A673 (cell line): ENCODE data around the gene CGB3. TPM values are rescaled to one million over a fixed set of nuclear protein-coding genes. Genes with fewer than 3 reads are reported as not detected.

Experiments used
- BruUV-seq: library from RNA; stranded (reverse); fragments of 400-500 nt; replicated peaks from 2 replicates; lab custom pipeline; 2021; lab: Mats Ljungman, UMichigan
- CTCF ChIA-PET: fragments of 300-600 bp; sonication (Branson Sonifier 250); formaldehyde crosslinking; loops from one replicate; lab custom pipeline; 2022; ENCODE audit warnings: antibody characterized with exemption; lab: Charles Lee
- POLR2A ChIA-PET: fragments of 300-600 bp; sonication (Branson Sonifier 250); formaldehyde crosslinking; loops from one replicate; lab custom pipeline; 2022; ENCODE audit warnings: antibody characterized with exemption; ENCODE audit not compliant: low non-redundant PET; lab: Charles Lee
- DNase-seq: peaks from one replicate; pipeline ENCODE4 v3.0.0-alpha.2; 2015; ENCODE audit warnings: low spot score
- H3K27ac ChIP-seq: fragments of 200-600 bp; sonication (generic); 2 replicates; pipeline ENCODE4 v1.5.1; 2016; ENCODE audit warnings: mixed run types, low read depth, mild to moderate bottlenecking, mixed read lengths, antibody characterized with exemption, low read length; ENCODE audit not compliant: poor library complexity, severe bottlenecking
- H3K27me3 ChIP-seq: fragments of 200-600 bp; sonication (generic); replicated peaks from 2 replicates; pipeline ENCODE4 v1.6.1; 2017; ENCODE audit warnings: mixed run types, low read depth, mild to moderate bottlenecking, mixed read lengths, antibody characterized with exemption, low read length; ENCODE audit not compliant: insufficient read depth, poor library complexity
- H3K36me3 ChIP-seq: fragments of 200-600 bp; sonication (generic); 2 replicates; pipeline ENCODE4 v1.6.1; 2016; ENCODE audit warnings: mixed run types, mild to moderate bottlenecking, mixed read lengths, antibody characterized with exemption, low read length; ENCODE audit not compliant: insufficient read depth, poor library complexity, severe bottlenecking
- H3K4me1 ChIP-seq: fragments of 200-600 bp; sonication (generic); 2 replicates; pipeline ENCODE4 v1.6.1; 2017; ENCODE audit warnings: mixed run types, mild to moderate bottlenecking, mixed read lengths, antibody characterized with exemption, low read length; ENCODE audit not compliant: insufficient read depth, poor library complexity, severe bottlenecking
- H3K4me3 ChIP-seq: fragments of 200-600 bp; sonication (generic); 2 replicates; pipeline ENCODE4 v1.5.1; 2016; ENCODE audit warnings: low read depth, mixed run types, mild to moderate bottlenecking, mixed read lengths, low read length; ENCODE audit not compliant: poor library complexity, severe bottlenecking
- H3K9me3 ChIP-seq: fragments of 200-600 bp; sonication (generic); 2 replicates; pipeline ENCODE4 v1.6.1; 2016; ENCODE audit warnings: mixed run types, low read depth, mild to moderate bottlenecking, mixed read lengths, antibody characterized with exemption, low read length; ENCODE audit not compliant: poor library complexity, severe bottlenecking
- EZH2 ChIP-seq: fragments of 200-600 bp; sonication (generic); IDR thresholded peaks from 2 replicates; pipeline ENCODE4 v1.6.1; 2017; ENCODE audit warnings: borderline replicate concordance, low read depth, mild to moderate bottlenecking, mixed read lengths, antibody characterized with exemption, low read length; ENCODE audit not compliant: poor library complexity, severe bottlenecking
- intact Hi-C: fragments of 100-400 bp; cut with micrococcal nuclease; formaldehyde crosslinking; loops from one replicate; pipeline ENCODE4 v1.10.0; 2022; ENCODE audit not compliant: unreplicated experiment
- total RNA-seq: library from RNA; stranded (reverse); gene quantifications from 2 replicates; pipeline ENCODE4 v1.2.3, GENCODE V29; 2021
- TF ChIP-seq, protein P1 (sequence below): fragments of 300-800, 200-600 bp; sonication (generic); conservative IDR thresholded peaks from 2 replicates; pipeline ENCODE4 v1.5.1; 2017; ENCODE audit warnings: low read depth, mild to moderate bottlenecking, antibody characterized with exemption, low read length, moderate library complexity, mixed read lengths

Gene CGB3
- total RNA-seq, 1 experiment from 2014 or later = not detected

DNA sequence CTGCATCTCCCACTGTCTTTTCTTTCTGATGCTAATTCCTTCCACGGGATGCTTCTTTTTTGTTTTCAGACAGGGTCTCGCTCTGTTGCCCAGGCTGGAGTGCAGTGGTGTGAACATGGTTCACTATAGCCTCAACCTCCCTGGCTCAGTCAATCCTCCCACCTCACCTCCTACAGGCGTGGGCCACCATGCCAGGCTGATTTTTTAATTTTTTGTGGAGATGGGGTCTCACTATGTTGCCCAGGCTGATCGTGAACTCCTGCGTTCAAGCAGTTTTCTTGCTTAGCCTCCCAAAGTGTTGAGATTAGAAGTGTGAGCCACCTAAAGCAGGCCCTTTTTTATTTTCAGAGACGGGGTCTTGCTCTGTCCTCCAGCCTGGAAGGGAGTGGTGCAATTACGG, 35.8 kb downstream of the CGB3 start:
- no peaks in the 10 kb centered on the region for H3K9me3 ChIP-seq
- H3K4me3 ChIP-seq = no peak overlapping the region
- TF ChIP-seq, protein P1, sequence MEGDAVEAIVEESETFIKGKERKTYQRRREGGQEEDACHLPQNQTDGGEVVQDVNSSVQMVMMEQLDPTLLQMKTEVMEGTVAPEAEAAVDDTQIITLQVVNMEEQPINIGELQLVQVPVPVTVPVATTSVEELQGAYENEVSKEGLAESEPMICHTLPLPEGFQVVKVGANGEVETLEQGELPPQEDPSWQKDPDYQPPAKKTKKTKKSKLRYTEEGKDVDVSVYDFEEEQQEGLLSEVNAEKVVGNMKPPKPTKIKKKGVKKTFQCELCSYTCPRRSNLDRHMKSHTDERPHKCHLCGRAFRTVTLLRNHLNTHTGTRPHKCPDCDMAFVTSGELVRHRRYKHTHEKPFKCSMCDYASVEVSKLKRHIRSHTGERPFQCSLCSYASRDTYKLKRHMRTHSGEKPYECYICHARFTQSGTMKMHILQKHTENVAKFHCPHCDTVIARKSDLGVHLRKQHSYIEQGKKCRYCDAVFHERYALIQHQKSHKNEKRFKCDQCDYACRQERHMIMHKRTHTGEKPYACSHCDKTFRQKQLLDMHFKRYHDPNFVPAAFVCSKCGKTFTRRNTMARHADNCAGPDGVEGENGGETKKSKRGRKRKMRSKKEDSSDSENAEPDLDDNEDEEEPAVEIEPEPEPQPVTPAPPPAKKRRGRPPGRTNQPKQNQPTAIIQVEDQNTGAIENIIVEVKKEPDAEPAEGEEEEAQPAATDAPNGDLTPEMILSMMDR = no peak
- TF ChIP-seq EZH2 = no peak
- intact Hi-C loops = no loop called here
- H3K36me3 ChIP-seq = peaks cover 36% of the 10 kb centered on the region
- H3K27me3 ChIP-seq = no peaks in the 10 kb centered on the region
- POLR2A ChIA-PET = no interaction called here
- no peak for DNase-seq
- no peak overlapping the region for H3K27ac ChIP-seq
- CTCF ChIA-PET = no interaction called here
- H3K4me1 ChIP-seq = peaks cover 5% of the 10 kb centered on the region
- TSS peak; percentile 13 for BruUV-seq

DNA sequence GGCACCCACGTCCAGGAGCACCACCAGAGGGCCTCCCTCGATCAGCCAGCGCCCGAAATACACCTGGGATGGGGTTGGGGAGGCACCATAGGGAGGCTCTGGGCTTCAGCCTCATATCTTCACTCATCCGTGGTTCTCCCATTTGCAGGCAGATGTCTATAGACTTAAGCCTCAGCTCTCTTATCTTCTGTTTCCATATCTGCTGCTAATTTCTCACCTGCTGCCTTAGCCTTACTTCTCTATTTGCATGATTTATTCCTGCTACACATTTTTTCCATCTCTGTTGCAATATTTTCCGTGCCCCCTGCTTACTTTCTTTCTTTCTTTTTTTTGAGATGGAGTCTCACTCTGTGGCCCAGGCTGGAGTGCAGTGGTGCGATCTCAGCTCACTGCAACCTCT, 36.8 kb downstream of the CGB3 start:
- TF ChIP-seq EZH2 = no peak
- TF ChIP-seq, protein P1 = no peak
- H3K27me3 ChIP-seq = no peaks in the 10 kb centered on the region
- ChIA-PET POLR2A (no interaction called here), CTCF (interaction anchor here (0.7 kb wide), 1 partner anchor 134 kb away, joined by 3 read pairs; no protein-coding TSS in a partner anchor)
- H3K4me3 ChIP-seq = no peak overlapping the region
- H3K27ac ChIP-seq = no peak overlapping the region
- H3K9me3 ChIP-seq = no peaks in the 10 kb centered on the region
- intact Hi-C loops = no loop called here
- peaks cover 5% of the 10 kb centered on the region for H3K4me1 ChIP-seq
- H3K36me3 ChIP-seq = peaks cover 45% of the 10 kb centered on the region
- BruUV-seq = no TSS peak
- no peak for DNase-seq

DNA sequence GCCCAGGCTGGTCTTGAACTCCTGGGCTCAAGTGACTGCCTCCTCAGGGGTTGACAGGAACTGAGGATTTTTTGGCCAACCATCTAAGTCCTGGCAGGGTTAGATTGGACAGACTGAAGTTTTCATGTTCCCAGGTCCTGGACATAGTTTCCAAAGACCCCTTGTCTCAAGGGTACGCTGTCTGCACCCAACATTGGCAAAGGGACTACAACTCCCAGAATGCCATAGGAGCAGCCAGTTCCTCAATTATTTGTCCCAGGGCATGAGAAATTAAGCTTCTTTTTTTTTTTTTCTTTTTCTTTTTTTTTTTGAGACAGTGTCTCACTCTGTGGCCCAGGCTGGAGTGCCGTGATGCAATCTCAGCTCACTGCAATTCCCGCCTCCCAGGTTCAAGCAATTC, 37.9 kb downstream of the CGB3 start:
- Histone ChIP-seq H3K36me3 (peaks cover 47% of the 10 kb centered on the region), H3K4me3 (no peak overlapping the region), H3K27ac (no peak overlapping the region), H3K27me3 (no peaks in the 10 kb centered on the region), H3K4me1 (no peaks in the 10 kb centered on the region), H3K9me3 (no peaks in the 10 kb centered on the region)
- no peak for TF ChIP-seq EZH2
- TF ChIP-seq, protein P1 = no peak
- no peak for DNase-seq
- intact Hi-C loops = no loop called here
- BruUV-seq = no TSS peak
- POLR2A ChIA-PET = no interaction called here
- CTCF ChIA-PET = interaction anchor here (0.6 to 0.9 kb wide), 2 partner anchors 15 to 23 kb away, joined by 3 to 4 read pairs; no protein-coding TSS in a partner anchor
